ENCODE results near the gene LACRT.

Gene LACRT

DNA sequence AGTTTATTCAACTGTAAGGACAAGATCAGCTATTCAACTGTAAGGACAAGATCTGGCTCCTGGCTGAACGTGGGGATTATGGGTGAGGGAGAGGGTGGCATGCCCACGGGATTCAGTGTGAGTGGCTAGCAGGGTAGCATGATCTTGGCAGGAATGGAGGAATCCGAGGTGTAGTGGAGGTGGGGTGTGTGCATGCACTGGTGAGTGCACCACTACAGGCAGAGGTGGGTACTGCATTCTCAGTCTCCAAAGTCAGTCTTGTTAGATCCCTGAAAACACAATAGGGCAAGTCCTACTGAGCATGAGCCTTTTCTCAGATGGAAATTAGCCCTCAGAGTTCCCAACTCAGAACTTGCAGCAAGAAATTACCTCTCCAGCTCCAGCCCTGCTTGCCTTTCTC lies 45.7 kb upstream of the LACRT start:
- H3K27ac ChIP-seq (ENCODE audit: low read depth, low read length, poor library complexity, severe bottlenecking), result no peak overlapping the region
- no peak overlapping the region for H3K4me2 ChIP-seq (ENCODE audit: low read length)
- no peaks in the 10 kb centered on the region for H3F3A ChIP-seq (ENCODE audit: insufficient read depth, low read length)
- H3K79me2 ChIP-seq (ENCODE audit: insufficient read depth, low read length), result no peaks in the 10 kb centered on the region
- H2AFZ ChIP-seq (ENCODE audit: low read length), result no peak overlapping the region
- no peaks in the 10 kb centered on the region for H4K20me1 ChIP-seq (ENCODE audit: insufficient read depth, low read length)
- no peaks in the 10 kb centered on the region for H3K4me1 ChIP-seq (ENCODE audit: insufficient read depth, low read length, severe bottlenecking)
- no peaks in the 10 kb centered on the region for H3K27me3 ChIP-seq (ENCODE audit: insufficient read depth, low read length)
- TF ChIP-seq EZH2 (IDR thresholded peaks at IDR 0.05; ENCODE audit: borderline replicate concordance, low read length), result no peak
- TF ChIP-seq, protein P1, sequence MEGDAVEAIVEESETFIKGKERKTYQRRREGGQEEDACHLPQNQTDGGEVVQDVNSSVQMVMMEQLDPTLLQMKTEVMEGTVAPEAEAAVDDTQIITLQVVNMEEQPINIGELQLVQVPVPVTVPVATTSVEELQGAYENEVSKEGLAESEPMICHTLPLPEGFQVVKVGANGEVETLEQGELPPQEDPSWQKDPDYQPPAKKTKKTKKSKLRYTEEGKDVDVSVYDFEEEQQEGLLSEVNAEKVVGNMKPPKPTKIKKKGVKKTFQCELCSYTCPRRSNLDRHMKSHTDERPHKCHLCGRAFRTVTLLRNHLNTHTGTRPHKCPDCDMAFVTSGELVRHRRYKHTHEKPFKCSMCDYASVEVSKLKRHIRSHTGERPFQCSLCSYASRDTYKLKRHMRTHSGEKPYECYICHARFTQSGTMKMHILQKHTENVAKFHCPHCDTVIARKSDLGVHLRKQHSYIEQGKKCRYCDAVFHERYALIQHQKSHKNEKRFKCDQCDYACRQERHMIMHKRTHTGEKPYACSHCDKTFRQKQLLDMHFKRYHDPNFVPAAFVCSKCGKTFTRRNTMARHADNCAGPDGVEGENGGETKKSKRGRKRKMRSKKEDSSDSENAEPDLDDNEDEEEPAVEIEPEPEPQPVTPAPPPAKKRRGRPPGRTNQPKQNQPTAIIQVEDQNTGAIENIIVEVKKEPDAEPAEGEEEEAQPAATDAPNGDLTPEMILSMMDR (IDR thresholded peaks at IDR 0.05; ENCODE audit: low read length), result peak; percentile 63
- H3K9ac ChIP-seq (ENCODE audit: low read length), result no peak overlapping the region
- no peaks in the 10 kb centered on the region for H3K9me3 ChIP-seq (ENCODE audit: low read length)
- H3K4me3 ChIP-seq (ENCODE audit: low read depth, low read length, poor library complexity, severe bottlenecking), result no peak overlapping the region
- no peaks in the 10 kb centered on the region for H3K36me3 ChIP-seq (ENCODE audit: insufficient read depth, low read length)
- H3K9me2 ChIP-seq (ENCODE audit: low read depth, low read length), result no peaks in the 10 kb centered on the region

DNA sequence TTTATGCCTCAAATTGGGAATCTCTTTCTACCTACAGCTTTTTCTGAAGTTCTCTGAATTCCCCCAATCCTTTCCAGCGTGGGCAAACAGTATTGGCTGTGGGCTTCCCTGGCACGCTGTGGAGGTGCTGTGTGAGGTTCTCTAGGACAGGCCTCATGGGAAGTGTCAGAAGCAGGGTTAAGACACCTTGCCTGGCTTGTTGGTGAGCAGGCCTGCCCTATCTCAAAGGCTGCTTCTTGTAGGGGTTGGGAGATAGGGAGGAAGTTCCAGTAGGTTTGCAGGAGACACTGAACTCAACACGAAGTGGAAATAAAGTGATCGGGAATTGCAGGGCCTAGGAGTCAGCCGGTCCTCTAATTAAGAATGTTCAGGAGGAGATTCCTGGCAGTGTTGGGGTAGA lies 43.4 kb upstream of the LACRT start:
- Histone ChIP-seq H3F3A (ENCODE audit: insufficient read depth, low read length) (no peaks in the 10 kb centered on the region), H3K4me2 (ENCODE audit: low read length) (no peak overlapping the region), H3K4me3 (ENCODE audit: low read depth, low read length, poor library complexity, severe bottlenecking) (no peak overlapping the region), H3K79me2 (ENCODE audit: insufficient read depth, low read length) (no peaks in the 10 kb centered on the region), H3K9me2 (ENCODE audit: low read depth, low read length) (no peaks in the 10 kb centered on the region), H3K27ac (ENCODE audit: low read depth, low read length, poor library complexity, severe bottlenecking) (no peak overlapping the region), H3K36me3 (ENCODE audit: insufficient read depth, low read length) (no peaks in the 10 kb centered on the region), H3K4me1 (ENCODE audit: insufficient read depth, low read length, severe bottlenecking) (no peaks in the 10 kb centered on the region), H3K27me3 (ENCODE audit: insufficient read depth, low read length) (no peaks in the 10 kb centered on the region), H3K9me3 (ENCODE audit: low read length) (no peaks in the 10 kb centered on the region), H3K9ac (ENCODE audit: low read length) (no peak overlapping the region), H4K20me1 (ENCODE audit: insufficient read depth, low read length) (no peaks in the 10 kb centered on the region), H2AFZ (ENCODE audit: low read length) (no peak overlapping the region)
- TF ChIP-seq, protein P1 (IDR thresholded peaks at IDR 0.05; ENCODE audit: low read length), result no peak
- TF ChIP-seq EZH2 (IDR thresholded peaks at IDR 0.05; ENCODE audit: borderline replicate concordance, low read length), result no peak

DNA sequence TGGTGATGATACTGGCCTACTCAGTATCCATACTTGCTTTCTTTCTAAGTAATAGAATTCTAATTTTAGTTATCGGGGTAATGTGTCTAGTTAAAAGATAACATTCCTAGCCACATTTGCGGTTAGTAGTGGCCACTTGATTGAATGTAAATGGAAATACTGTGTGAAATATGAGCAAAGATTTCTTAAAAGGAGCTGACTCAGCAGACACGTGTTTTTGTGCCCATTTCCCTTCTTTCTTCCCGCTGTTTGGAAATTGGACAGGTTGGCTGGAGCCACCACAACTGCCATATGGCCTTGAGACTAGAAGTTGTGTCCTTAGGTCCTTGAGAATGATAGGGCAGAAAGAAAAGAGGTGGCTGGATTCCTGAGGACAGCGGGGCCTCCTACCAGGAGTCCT lies 33.2 kb upstream of the LACRT start:
- Histone ChIP-seq H3K4me1 (ENCODE audit: insufficient read depth, low read length, severe bottlenecking) (no peaks in the 10 kb centered on the region), H2AFZ (ENCODE audit: low read length) (no peak overlapping the region), H3K27ac (ENCODE audit: low read depth, low read length, poor library complexity, severe bottlenecking) (no peak overlapping the region)

More for the DNA sequence above, 33.2 kb upstream of the LACRT start:
- H3K9me2 ChIP-seq (ENCODE audit: low read depth, low read length), result no peaks in the 10 kb centered on the region
- no peaks in the 10 kb centered on the region for H3K36me3 ChIP-seq (ENCODE audit: insufficient read depth, low read length)
- no peak overlapping the region for H3K9ac ChIP-seq (ENCODE audit: low read length)
- no peaks in the 10 kb centered on the region for H3K9me3 ChIP-seq (ENCODE audit: low read length)
- TF ChIP-seq, protein P1 (IDR thresholded peaks at IDR 0.05; ENCODE audit: low read length), result no peak
- no peak for TF ChIP-seq EZH2 (IDR thresholded peaks at IDR 0.05; ENCODE audit: borderline replicate concordance, low read length)
- H3K79me2 ChIP-seq (ENCODE audit: insufficient read depth, low read length), result no peaks in the 10 kb centered on the region
- H3K4me2 ChIP-seq (ENCODE audit: low read length), result no peak overlapping the region
- H3F3A ChIP-seq (ENCODE audit: insufficient read depth, low read length), result no peaks in the 10 kb centered on the region
- no peak overlapping the region for H3K4me3 ChIP-seq (ENCODE audit: low read depth, low read length, poor library complexity, severe bottlenecking)
- H4K20me1 ChIP-seq (ENCODE audit: insufficient read depth, low read length), result no peaks in the 10 kb centered on the region
- no peaks in the 10 kb centered on the region for H3K27me3 ChIP-seq (ENCODE audit: insufficient read depth, low read length)

All from OCI-LY1 (cell line).